Panc1 (cell line): ENCODE results near the gene FAM83F. TPM values are rescaled to one million over a fixed set of nuclear protein-coding genes. Genes with fewer than 3 reads are reported as not detected.

ENCODE experiments used
- ATAC-seq: fragments of 200-7000 bp; cut with Tn5 transposase; 2 replicates; pipeline ENCODE4 v1.9.1; 2020; ENCODE audit warnings: mild to moderate bottlenecking, moderate library complexity
- BruUV-seq: library from RNA; stranded (reverse); fragments of 400-500 nt; replicated peaks from 2 replicates; lab custom pipeline; 2021; lab: Mats Ljungman, UMichigan
- CTCF ChIA-PET: fragments of 300-600 bp; sonication (Branson Sonifier 250); formaldehyde crosslinking; loops from one replicate; lab custom pipeline; 2022; ENCODE audit warnings: antibody characterized with exemption; lab: Charles Lee
- POLR2A ChIA-PET: fragments of 300-600 bp; sonication (Branson Sonifier 250); formaldehyde crosslinking; loops from one replicate; lab custom pipeline; 2022; ENCODE audit warnings: antibody characterized with exemption; lab: Charles Lee
- DNase-seq: peaks from one replicate; pipeline ENCODE4 v3.0.0-alpha.2; 2010; ENCODE audit warnings: low read depth, low spot score
- H3K27ac ChIP-seq: 2 replicates; pipeline ENCODE4 v1.5.1; 2011; ENCODE audit warnings: mild to moderate bottlenecking, low read length, inconsistent platforms
- H3K27me3 ChIP-seq: fragments of 200-500 bp; sonication (Bioruptor generic); 2 replicates; pipeline ENCODE4 v1.6.0; 2014; ENCODE audit warnings: low read length, inconsistent platforms; ENCODE audit not compliant: control insufficient read depth, insufficient read depth
- H3K36me3 ChIP-seq: fragments of 200-500 bp; sonication (Bioruptor generic); 2 replicates; pipeline ENCODE4 v1.5.1; 2014; ENCODE audit warnings: inconsistent platforms, mild to moderate bottlenecking, low read length, moderate library complexity; ENCODE audit not compliant: control insufficient read depth, insufficient read depth
- H3K4me1 ChIP-seq: 2 replicates; pipeline ENCODE4 v1.5.1; 2011; ENCODE audit warnings: inconsistent platforms, mild to moderate bottlenecking, low read length, moderate library complexity; ENCODE audit not compliant: control insufficient read depth, insufficient read depth
- H3K4me3 ChIP-seq, 2 experiments: 2 replicates each; pipeline ENCODE4 v1.5.1; 2011 to 2012; ENCODE audit warnings: low read depth in 2 of 2, low read length in 2 of 2, mild to moderate bottlenecking in 2 of 2, inconsistent platforms in 1 of 2, moderate library complexity in 1 of 2
- H3K9me3 ChIP-seq: fragments of 200-500 bp; sonication (Bioruptor generic); 2 replicates; pipeline ENCODE4 v1.5.1; 2014; ENCODE audit warnings: low read depth, mild to moderate bottlenecking, inconsistent platforms, low read length, moderate library complexity; ENCODE audit not compliant: control insufficient read depth, insufficient read depth
- POLR2AphosphoS5 ChIP-seq: IDR thresholded peaks from 2 replicates; pipeline ENCODE4 v1.6.1; 2012; ENCODE audit warnings: mild to moderate bottlenecking, low read depth, low read length, moderate library complexity
- SIN3A ChIP-seq: IDR thresholded peaks from 2 replicates; pipeline ENCODE4 v1.6.1; 2012; ENCODE audit warnings: low read depth, mild to moderate bottlenecking, low read length, moderate library complexity, borderline replicate concordance; ENCODE audit not compliant: insufficient read depth
- TCF7L2 ChIP-seq: IDR thresholded peaks from 2 replicates; pipeline ENCODE4 v1.6.1; 2011; ENCODE audit warnings: mild to moderate bottlenecking, low read depth, low read length, inconsistent platforms
- in situ Hi-C: cut with HindIII; loops from 2 replicates; pipeline ENCODE4 v1.10.0; 2016; ENCODE audit warnings: low sequenced_read_pairs, low pct_unique_long_range_greater_than_20kb
- intact Hi-C: fragments of 100-400 bp; cut with micrococcal nuclease; formaldehyde crosslinking; loops from one replicate; pipeline ENCODE4 v1.10.0; 2022; ENCODE audit not compliant: unreplicated experiment
- total RNA-seq: library from RNA; stranded (reverse); gene quantifications from one replicate; pipeline ENCODE4 v1.2.1, GENCODE V29; 2021; ENCODE audit not compliant: unreplicated experiment
- TF ChIP-seq, protein P1 (sequence below), 2 experiments: IDR thresholded peaks; 2 replicates each; pipeline ENCODE4 v1.6.1; 2011 to 2012; ENCODE audit warnings: low read depth in 2 of 2, control low read depth in 1 of 2, low read length in 1 of 2, mild to moderate bottlenecking in 1 of 2, moderate library complexity in 1 of 2; ENCODE audit not compliant: insufficient read depth in 1 of 2
- TF ChIP-seq, protein P2 (sequence below): fragments of 450-650 bp; IDR thresholded peaks from 2 replicates; pipeline ENCODE4 v1.5.1; 2017; ENCODE audit warnings: mild to moderate bottlenecking

Gene FAM83F
- total RNA-seq, 1 experiment from 2014 or later, result 0.05 TPM

DNA sequence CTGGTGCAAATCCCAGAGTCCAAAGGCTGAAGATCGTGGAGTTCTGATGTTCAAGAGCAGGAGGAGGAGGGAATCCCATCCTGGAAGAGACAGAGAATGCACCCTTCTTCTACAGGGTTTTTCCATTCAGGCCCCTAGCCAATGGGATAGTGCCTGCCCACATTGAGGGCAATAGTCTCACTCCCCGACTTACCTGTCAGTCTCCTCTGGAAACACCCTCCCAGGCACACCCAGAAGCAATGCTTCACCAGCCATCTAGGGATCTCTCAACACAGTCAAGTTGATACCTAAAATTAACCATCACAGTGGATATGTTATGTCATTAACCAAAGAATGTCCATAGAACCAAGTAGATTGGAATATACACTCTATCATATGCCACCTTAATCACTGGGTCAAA lies 72.9 kb downstream of the FAM83F start:
- in situ Hi-C loops, result no loop called here

DNA sequence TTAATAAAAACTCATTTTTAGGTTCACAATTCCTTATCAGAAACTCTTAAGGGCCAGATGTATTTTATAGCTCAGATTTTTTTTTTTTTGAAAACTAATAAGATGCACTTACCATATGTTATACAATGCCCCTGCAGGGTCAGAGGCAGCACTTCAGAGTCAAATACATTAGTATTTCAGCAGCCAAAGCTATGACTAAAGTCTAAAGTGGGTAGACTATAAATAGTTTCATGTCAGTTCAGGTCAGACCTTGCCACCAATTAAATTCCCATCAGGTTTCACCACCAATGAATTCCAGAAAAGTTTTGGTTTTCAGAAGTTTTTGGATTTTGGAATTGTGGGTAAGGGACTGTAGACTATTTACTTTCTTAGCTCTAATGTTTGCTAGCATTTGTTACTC lies 75.9 kb downstream of the FAM83F start:
- ChIA-PET POLR2A (interaction anchor here (0.5 kb wide), 1 partner anchor 54 kb away, joined by 3 read pairs; no protein-coding TSS in a partner anchor), CTCF (no interaction called here)
- H3K9me3 ChIP-seq, result no peaks in the 10 kb centered on the region
- no TSS peak for BruUV-seq
- H3K27me3 ChIP-seq, result no peaks in the 10 kb centered on the region
- TF ChIP-seq, protein P1, sequence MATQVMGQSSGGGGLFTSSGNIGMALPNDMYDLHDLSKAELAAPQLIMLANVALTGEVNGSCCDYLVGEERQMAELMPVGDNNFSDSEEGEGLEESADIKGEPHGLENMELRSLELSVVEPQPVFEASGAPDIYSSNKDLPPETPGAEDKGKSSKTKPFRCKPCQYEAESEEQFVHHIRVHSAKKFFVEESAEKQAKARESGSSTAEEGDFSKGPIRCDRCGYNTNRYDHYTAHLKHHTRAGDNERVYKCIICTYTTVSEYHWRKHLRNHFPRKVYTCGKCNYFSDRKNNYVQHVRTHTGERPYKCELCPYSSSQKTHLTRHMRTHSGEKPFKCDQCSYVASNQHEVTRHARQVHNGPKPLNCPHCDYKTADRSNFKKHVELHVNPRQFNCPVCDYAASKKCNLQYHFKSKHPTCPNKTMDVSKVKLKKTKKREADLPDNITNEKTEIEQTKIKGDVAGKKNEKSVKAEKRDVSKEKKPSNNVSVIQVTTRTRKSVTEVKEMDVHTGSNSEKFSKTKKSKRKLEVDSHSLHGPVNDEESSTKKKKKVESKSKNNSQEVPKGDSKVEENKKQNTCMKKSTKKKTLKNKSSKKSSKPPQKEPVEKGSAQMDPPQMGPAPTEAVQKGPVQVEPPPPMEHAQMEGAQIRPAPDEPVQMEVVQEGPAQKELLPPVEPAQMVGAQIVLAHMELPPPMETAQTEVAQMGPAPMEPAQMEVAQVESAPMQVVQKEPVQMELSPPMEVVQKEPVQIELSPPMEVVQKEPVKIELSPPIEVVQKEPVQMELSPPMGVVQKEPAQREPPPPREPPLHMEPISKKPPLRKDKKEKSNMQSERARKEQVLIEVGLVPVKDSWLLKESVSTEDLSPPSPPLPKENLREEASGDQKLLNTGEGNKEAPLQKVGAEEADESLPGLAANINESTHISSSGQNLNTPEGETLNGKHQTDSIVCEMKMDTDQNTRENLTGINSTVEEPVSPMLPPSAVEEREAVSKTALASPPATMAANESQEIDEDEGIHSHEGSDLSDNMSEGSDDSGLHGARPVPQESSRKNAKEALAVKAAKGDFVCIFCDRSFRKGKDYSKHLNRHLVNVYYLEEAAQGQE (IDR thresholded peaks at IDR 0.05; ENCODE audit: insufficient read depth in 1 of 2, low read depth in 2 of 2, low read length in 1 of 2), result no peak
- TF ChIP-seq, protein P2, sequence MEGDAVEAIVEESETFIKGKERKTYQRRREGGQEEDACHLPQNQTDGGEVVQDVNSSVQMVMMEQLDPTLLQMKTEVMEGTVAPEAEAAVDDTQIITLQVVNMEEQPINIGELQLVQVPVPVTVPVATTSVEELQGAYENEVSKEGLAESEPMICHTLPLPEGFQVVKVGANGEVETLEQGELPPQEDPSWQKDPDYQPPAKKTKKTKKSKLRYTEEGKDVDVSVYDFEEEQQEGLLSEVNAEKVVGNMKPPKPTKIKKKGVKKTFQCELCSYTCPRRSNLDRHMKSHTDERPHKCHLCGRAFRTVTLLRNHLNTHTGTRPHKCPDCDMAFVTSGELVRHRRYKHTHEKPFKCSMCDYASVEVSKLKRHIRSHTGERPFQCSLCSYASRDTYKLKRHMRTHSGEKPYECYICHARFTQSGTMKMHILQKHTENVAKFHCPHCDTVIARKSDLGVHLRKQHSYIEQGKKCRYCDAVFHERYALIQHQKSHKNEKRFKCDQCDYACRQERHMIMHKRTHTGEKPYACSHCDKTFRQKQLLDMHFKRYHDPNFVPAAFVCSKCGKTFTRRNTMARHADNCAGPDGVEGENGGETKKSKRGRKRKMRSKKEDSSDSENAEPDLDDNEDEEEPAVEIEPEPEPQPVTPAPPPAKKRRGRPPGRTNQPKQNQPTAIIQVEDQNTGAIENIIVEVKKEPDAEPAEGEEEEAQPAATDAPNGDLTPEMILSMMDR, result no peak
- TF ChIP-seq SIN3A, result no peak
- TF ChIP-seq POLR2AphosphoS5, result no peak
- TF ChIP-seq TCF7L2, result no peak
- DNase-seq (no peak), ATAC-seq (no peak)
- H3K27ac ChIP-seq, result no peak overlapping the region
- no peaks in the 10 kb centered on the region for H3K36me3 ChIP-seq
- no peak overlapping the region for H3K4me3 ChIP-seq
- intact Hi-C loops (no loop called here), in situ Hi-C loops (no loop called here)
- no peaks in the 10 kb centered on the region for H3K4me1 ChIP-seq

More for the DNA sequence above, 72.9 kb downstream of the FAM83F start:
- Histone ChIP-seq H3K4me1 (no peaks in the 10 kb centered on the region), H3K9me3 (no peaks in the 10 kb centered on the region), H3K4me3 (no peak overlapping the region), H3K36me3 (no peaks in the 10 kb centered on the region), H3K27me3 (no peaks in the 10 kb centered on the region), H3K27ac (no peak overlapping the region)
- ATAC-seq, result no peak
- TF ChIP-seq, protein P2, result no peak
- TF ChIP-seq SIN3A, result no peak
- TF ChIP-seq, protein P1 (IDR thresholded peaks at IDR 0.05; ENCODE audit: insufficient read depth in 1 of 2, low read depth in 2 of 2, low read length in 1 of 2), result no peak
- TF ChIP-seq POLR2AphosphoS5, result no peak
- TF ChIP-seq TCF7L2, result no peak
- no peak for DNase-seq
- POLR2A ChIA-PET, result no interaction called here
- intact Hi-C loops, result no loop called here
- CTCF ChIA-PET, result no interaction called here
- BruUV-seq, result no TSS peak
